Thyroid gland (tissue), 4 donors: ENCODE results near the gene CAPN13. TPM values are rescaled to one million over a fixed set of nuclear protein-coding genes. Genes with fewer than 3 reads are reported as not detected.

ENCODE experiments used
- DNase-seq, 2 donors: peaks; one replicate each; pipeline ENCODE4 v3.0.0-alpha.2; 2019
- H3K27ac ChIP-seq, 3 donors: fragments of 200-600 bp; sonication (generic); 1 replicate in 2 of 3; 2 replicates in 1 of 3; pipeline ENCODE4 v1.5.1; 2016 to 2019; ENCODE audit warnings: mild to moderate bottlenecking in 1 of 3, moderate library complexity in 1 of 3
- H3K27me3 ChIP-seq: fragments of 200-600 bp; sonication (generic); one replicate; pipeline ENCODE4 v1.5.1; 2019
- H3K36me3 ChIP-seq, 2 donors: fragments of 200-600 bp; sonication (generic); one replicate each; pipeline ENCODE4 v1.5.1; 2016 to 2019
- H3K4me1 ChIP-seq, 2 donors: fragments of 200-600 bp; sonication (generic); one replicate each; pipeline ENCODE4 v1.5.1; 2017 to 2019
- H3K4me3 ChIP-seq, 3 donors: fragments of 200-600 bp; sonication (generic); replicated peaks in 1 of 3; 1 replicate in 2 of 3; 2 replicates in 1 of 3; pipeline ENCODE4 v1.5.1; 2016; ENCODE audit warnings: mild to moderate bottlenecking in 1 of 3
- H3K9me3 ChIP-seq: fragments of 200-600 bp; sonication (generic); one replicate; pipeline ENCODE4 v1.5.1; 2017
- POLR2A ChIP-seq, 2 donors: fragments of 450-650 bp; IDR thresholded peaks; one replicate each; pipeline ENCODE4 v1.6.1; 2017; ENCODE audit warnings: antibody characterized with exemption in 2 of 2, mild to moderate bottlenecking in 2 of 2, moderate library complexity in 1 of 2
- WGBS, 2 donors: methylation state at CpG; one replicate each; pipeline ENCODE4 v1.1.5; 2017; 5-methylcytosine and 5-hydroxymethylcytosine counted together
- intact Hi-C: fragments of 100-400 bp; cut with DNase I; formaldehyde crosslinking; loops from one replicate; pipeline ENCODE4 v1.15.1; 2023
- total RNA-seq, 4 donors: library from RNA; depleted of rRNA; stranded (reverse); fragments of >200 nt; gene quantifications; one replicate each; pipeline ENCODE4 v1.2.3, GENCODE V29; 2016
- TF ChIP-seq, protein P1 (sequence below), 6 experiments: fragments of 200-600 bp in 3 of 6; fragments of 450-650 bp in 3 of 6; sonication (generic) in 3 of 6; IDR thresholded peaks; one replicate each; pipeline ENCODE4 v1.5.1; 2016 to 2019; ENCODE audit warnings: antibody characterized with exemption in 6 of 6, mild to moderate bottlenecking in 2 of 6, inconsistent platforms in 1 of 6, moderate library complexity in 1 of 6

CAPN13 gene
- total RNA-seq, 4 donors from 2014 or later, result 3.0 TPM; not detected in 3

GRCh38 chr2:30790879-30791278 is 16.4 kb downstream of the CAPN13 start:
- H3K27me3 ChIP-seq, result no peaks in the 10 kb centered on the region
- 65 to 78% methylated on average over 3 of the region's 3 CpGs for WGBS, 2 donors

DNA sequence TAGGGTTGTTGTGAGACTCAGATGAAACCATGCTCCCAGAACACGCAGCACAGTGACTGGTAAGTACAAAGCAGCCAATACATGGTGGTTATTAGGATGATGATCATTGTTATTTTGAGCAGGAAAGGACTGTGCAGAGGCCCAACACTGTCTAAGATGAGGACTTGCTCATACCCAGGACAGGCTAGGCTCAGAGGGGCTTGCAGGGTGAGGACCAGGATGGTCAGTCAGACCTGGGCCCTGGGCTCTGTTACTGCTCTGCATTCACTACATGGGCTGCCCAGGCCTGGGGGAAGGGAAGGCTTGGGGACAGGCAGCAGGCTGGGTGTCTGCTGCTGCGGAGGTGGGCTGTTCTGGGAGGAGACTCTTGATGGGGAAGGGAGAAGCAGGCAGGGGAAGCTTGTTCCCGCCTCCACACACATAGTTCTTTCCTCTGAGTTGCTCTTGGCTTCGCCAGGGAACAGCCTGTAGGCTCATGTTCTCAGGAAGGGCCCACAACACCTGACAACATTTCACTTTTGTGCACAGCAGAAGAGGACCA is 17.5 kb downstream of the CAPN13 start:
- H3K4me1 ChIP-seq, result no peaks in the 10 kb centered on the region
- H3K36me3 ChIP-seq, result no peaks in the 10 kb centered on the region
- no peak overlapping the region for H3K4me3 ChIP-seq
- no peak for DNase-seq
- no peaks in the 10 kb centered on the region for H3K27me3 ChIP-seq
- 87 to 94% methylated on average over 3 to 4 of the region's 4 CpGs for WGBS, 2 donors
- TF ChIP-seq, protein P1, sequence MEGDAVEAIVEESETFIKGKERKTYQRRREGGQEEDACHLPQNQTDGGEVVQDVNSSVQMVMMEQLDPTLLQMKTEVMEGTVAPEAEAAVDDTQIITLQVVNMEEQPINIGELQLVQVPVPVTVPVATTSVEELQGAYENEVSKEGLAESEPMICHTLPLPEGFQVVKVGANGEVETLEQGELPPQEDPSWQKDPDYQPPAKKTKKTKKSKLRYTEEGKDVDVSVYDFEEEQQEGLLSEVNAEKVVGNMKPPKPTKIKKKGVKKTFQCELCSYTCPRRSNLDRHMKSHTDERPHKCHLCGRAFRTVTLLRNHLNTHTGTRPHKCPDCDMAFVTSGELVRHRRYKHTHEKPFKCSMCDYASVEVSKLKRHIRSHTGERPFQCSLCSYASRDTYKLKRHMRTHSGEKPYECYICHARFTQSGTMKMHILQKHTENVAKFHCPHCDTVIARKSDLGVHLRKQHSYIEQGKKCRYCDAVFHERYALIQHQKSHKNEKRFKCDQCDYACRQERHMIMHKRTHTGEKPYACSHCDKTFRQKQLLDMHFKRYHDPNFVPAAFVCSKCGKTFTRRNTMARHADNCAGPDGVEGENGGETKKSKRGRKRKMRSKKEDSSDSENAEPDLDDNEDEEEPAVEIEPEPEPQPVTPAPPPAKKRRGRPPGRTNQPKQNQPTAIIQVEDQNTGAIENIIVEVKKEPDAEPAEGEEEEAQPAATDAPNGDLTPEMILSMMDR (IDR thresholded peaks at IDR 0.05), result no peak
- TF ChIP-seq POLR2A (IDR thresholded peaks at IDR 0.05), result no peak
- no peaks in the 10 kb centered on the region for H3K9me3 ChIP-seq
- intact Hi-C loops, result no loop called here
- no peak overlapping the region for H3K27ac ChIP-seq

More at GRCh38 chr2:30790879-30791278, 16.4 kb downstream of the CAPN13 start:
- intact Hi-C loops, result no loop called here
- TF ChIP-seq, protein P1 (IDR thresholded peaks at IDR 0.05), result no peak
- no peak for TF ChIP-seq POLR2A (IDR thresholded peaks at IDR 0.05)
- Histone ChIP-seq H3K36me3 (no peaks in the 10 kb centered on the region), H3K9me3 (no peaks in the 10 kb centered on the region), H3K27ac (no peak overlapping the region), H3K4me3 (no peak overlapping the region), H3K4me1 (no peaks in the 10 kb centered on the region)
- no peak for DNase-seq

DNA sequence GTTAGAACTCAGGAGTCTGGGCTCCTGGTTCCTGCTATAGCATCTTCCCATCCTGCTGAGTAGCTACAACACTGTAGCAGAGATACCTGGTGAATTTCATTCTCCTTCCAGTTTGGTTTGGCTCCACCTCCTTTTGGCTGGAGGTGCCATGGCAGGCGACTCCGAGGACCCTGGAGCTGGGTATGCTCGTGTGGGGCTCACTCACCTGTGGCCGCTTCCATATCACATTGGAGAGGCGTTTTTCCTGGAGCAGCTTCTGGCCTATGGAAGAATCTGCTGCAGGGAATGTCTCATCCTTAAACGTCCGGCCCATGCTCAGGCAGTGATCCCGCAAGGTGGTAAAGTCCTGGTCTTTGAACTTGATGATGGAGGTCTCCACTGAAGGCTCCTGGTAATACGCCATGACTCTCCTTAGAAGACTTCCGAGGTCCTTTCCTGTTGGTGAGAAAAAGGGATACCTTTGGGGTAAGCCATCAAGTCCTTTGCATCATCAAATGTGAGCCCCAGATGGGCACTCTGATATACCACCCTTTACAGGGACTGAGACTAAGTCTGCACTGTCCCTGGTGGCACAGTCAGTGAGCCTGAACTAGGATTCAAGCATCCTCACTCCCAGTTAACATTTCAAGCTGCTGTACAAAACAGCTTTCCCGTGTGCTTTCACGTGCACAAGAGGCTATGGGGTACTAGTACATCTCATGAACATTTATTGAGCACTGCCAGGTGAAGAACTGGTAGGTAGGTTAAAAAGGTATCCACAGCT is 20.1 kb downstream of the CAPN13 start:
- 87 to 96% methylated on average over 9 to 11 of the region's 12 CpGs for WGBS, 2 donors
- Histone ChIP-seq H3K9me3 (no peaks in the 10 kb centered on the region), H3K4me3 (no peak overlapping the region), H3K4me1 (no peaks in the 10 kb centered on the region), H3K27me3 (no peaks in the 10 kb centered on the region), H3K27ac (no peak overlapping the region), H3K36me3 (no peaks in the 10 kb centered on the region)
- no peak for DNase-seq
- TF ChIP-seq, protein P1 (IDR thresholded peaks at IDR 0.05), result no peak
- TF ChIP-seq POLR2A (IDR thresholded peaks at IDR 0.05), result no peak
- intact Hi-C loops, result no loop called here

DNA sequence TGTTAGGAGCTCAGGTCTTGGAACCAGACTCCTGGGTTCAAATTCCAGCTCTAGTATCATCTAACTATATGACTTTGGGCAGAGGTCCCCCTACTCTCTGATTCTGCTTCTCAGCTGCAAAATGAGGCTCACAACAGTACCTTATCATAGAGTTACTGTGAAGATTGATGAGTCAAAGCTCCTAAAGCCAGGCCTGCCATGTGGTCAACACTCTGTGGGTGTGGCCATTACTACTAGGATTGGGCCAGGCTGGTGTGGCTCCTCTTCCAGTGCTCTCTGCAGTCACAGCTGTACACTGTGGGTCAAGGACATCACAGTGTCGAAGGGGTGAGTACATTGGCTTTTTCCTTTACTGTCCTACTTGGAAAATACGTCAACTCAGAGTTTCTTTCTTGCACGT is 22.6 kb downstream of the CAPN13 start:
- no peak for DNase-seq
- intact Hi-C loops, result no loop called here
- no peaks in the 10 kb centered on the region for H3K9me3 ChIP-seq
- H3K36me3 ChIP-seq, result no peaks in the 10 kb centered on the region
- no peak overlapping the region for H3K27ac ChIP-seq
- WGBS, 2 donors, result 84 to 97% methylated on average over 3 of the region's 3 CpGs
- H3K4me1 ChIP-seq, result no peaks in the 10 kb centered on the region
- no peaks in the 10 kb centered on the region for H3K27me3 ChIP-seq
- no peak overlapping the region for H3K4me3 ChIP-seq
- TF ChIP-seq, protein P1 (IDR thresholded peaks at IDR 0.05), result no peak
- TF ChIP-seq POLR2A (IDR thresholded peaks at IDR 0.05), result no peak

- no peaks in the 10 kb centered on the region for H3K9me3 ChIP-seq
- TF ChIP-seq, protein P1 (IDR thresholded peaks at IDR 0.05), result no peak
- no peak for TF ChIP-seq POLR2A (IDR thresholded peaks at IDR 0.05)
- H3K4me3 ChIP-seq, result no peak overlapping the region
- intact Hi-C loops, result no loop called here
- no peaks in the 10 kb centered on the region for H3K36me3 ChIP-seq
- WGBS, 2 donors, result 64 to 70% methylated on average over 7 of the region's 7 CpGs
- DNase-seq, result no peak
- H3K27me3 ChIP-seq, result no peaks in the 10 kb centered on the region
- no peaks in the 10 kb centered on the region for H3K4me1 ChIP-seq
- H3K27ac ChIP-seq, result no peak overlapping the region
These were observed 25.2 kb downstream of the CAPN13 start for GRCh38 chr2:30781961-30782533.
